Hair follicular keratinocyte (primary cell): ENCODE measurements around the gene HLA-DQA2. TPM values are rescaled to one million over a fixed set of nuclear protein-coding genes. Genes with fewer than 3 reads are reported as not detected.

Experiments
- total RNA-seq: library from RNA; depleted of rRNA; stranded (reverse); fragments of >200 nt; gene quantifications from 2 replicates; pipeline ENCODE4 v1.2.3, GENCODE V29; 2015

HLA-DQA2 gene
- not detected in 2 replicates for total RNA-seq

GRCh38 chr6:32741031-32741960 is at the start of gene HLA-DQA2:
HLA-DQA2 (plus strand) TSS chr6:32741391; CDS start chr6:32741444, 53 bp downstream.

DNA sequence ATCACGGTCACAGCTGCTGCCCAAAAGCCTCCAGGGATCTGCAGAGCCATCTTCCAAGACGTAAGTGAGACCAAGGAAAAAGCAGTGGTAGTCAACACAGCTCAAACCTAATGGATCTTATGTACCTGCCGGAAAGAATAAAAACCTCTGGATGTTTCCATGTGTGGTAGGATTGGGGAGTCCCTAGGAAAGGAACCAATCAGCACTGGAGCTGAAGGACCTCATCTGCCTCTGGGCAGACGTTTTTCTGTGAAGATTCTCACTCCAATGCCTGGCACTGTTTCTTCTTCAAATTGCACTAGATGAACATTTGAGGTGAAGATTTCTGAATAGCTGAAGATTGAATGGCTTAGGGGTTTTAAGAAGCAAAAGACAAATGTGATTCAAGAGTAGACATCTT is 22.2 kb downstream of the HLA-DQA2 start, which contains the start of gene HLA-DQB2:
Gene HLA-DQB2, minus strand, starts transcription at position 112 of the 400 bp plus-strand sequence. Its CDS starts 62 bp downstream, at position 50.

Other genes starting within 250 kb of the HLA-DQA2 start
- not detected in 2 replicates for gene HLA-DRB5, start 211.1 kb upstream of the HLA-DQA2 start, total RNA-seq
- not detected in 2 replicates for gene HLA-DRB1, start 151.5 kb upstream of the HLA-DQA2 start, total RNA-seq
- gene HLA-DQA1, start 104.0 kb upstream of the HLA-DQA2 start, total RNA-seq: not detected in 2 replicates
- 9.0 and 17.6 TPM in 2 replicates for gene HLA-DQB1, start 74.7 kb upstream of the HLA-DQA2 start, total RNA-seq
- gene HLA-DQB2, start 22.1 kb downstream of the HLA-DQA2 start, total RNA-seq: 1.4 and 1.7 TPM in 2 replicates
- gene HLA-DOB, start 75.6 kb downstream of the HLA-DQA2 start, total RNA-seq: 1.7 and 6.3 TPM in 2 replicates
- gene TAP2, start 97.3 kb downstream of the HLA-DQA2 start, total RNA-seq: 14.2 and 14.6 TPM in 2 replicates
- gene PSMB8, start 102.7 kb downstream of the HLA-DQA2 start, total RNA-seq: 43.5 and 59.5 TPM in 2 replicates
- gene TAP1, start 112.3 kb downstream of the HLA-DQA2 start, total RNA-seq: 52.2 and 54.3 TPM in 2 replicates
- 26.6 and 31.1 TPM in 2 replicates for gene PSMB9, start 112.8 kb downstream of the HLA-DQA2 start, total RNA-seq
- not detected in 2 replicates for gene HLA-DMB, start 199.6 kb downstream of the HLA-DQA2 start, total RNA-seq
- 1.4 and 3.7 TPM in 2 replicates for gene HLA-DMA, start 211.7 kb downstream of the HLA-DQA2 start, total RNA-seq
- 108 and 128 TPM in 2 replicates for gene BRD2, start 227.2 kb downstream of the HLA-DQA2 start, total RNA-seq